Stimulated activated CD8-positive, alpha-beta memory T cell treated with anti-CD3 and anti-CD28 coated beads, Interleukin-12 subunit alpha, Interleukin-12 subunit beta, amount 100 ng/mL, for 4 hours (primary cell): ENCODE data around the gene EFCAB7.
A peak's percentile ranks its signal among the peaks of the same experiment; 100 is the strongest.
"Not testable (repeated sequence)": the region's sequence is repeated elsewhere in the genome, so short reads cannot be mapped to it uniquely, and the experiment has no call there.

Experiments used
- DNase-seq: peaks from one replicate; pipeline ENCODE4 v3.0.0-alpha.2; 2020; ENCODE audit warnings: low read depth

EFCAB7 gene

DNA sequence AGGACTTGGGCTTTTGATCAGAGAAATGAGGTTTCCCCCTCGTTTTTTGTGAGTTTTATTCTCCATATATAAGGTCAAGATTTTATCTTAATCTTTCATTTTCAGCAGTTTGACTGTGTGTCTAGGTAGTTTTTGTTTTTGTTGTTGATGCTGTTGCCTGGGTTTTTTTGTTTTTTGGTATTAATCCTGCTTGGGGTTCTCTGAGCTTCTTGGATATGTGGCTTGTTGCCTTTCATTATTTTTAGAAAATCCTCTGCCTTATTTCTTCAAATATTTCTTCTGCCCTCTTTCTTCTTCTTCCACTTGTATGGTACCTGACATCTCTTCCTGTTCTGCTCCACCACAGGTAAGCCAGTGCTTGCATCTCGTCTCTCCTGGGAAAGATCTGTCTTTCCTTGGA is 25.0 kb downstream of the EFCAB7 start:
- DNase-seq = no peak

- no peak for DNase-seq
These were observed 25.6 kb downstream of the EFCAB7 start for GRCh38 chr1:63548877-63549276.

DNA sequence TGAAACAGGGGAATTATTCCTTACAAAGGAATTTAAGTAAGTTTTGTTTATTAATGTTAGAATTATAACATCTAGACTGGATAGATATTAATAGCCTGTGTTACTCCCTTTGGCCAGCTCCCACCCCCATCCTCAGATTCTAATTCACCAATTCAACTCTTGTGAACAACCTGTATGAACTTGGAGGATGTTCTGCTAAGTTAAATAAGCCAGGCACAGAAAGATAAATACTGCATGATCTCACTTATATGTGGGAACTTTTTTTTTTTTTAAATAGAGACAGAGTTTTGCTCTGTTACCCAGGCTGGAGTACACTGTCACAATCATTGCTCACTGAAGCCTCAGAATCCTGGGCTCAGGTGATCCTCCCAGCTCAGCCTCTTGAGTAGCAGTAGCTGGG is 32.2 kb downstream of the EFCAB7 start:
- DNase-seq = no peak

DNA sequence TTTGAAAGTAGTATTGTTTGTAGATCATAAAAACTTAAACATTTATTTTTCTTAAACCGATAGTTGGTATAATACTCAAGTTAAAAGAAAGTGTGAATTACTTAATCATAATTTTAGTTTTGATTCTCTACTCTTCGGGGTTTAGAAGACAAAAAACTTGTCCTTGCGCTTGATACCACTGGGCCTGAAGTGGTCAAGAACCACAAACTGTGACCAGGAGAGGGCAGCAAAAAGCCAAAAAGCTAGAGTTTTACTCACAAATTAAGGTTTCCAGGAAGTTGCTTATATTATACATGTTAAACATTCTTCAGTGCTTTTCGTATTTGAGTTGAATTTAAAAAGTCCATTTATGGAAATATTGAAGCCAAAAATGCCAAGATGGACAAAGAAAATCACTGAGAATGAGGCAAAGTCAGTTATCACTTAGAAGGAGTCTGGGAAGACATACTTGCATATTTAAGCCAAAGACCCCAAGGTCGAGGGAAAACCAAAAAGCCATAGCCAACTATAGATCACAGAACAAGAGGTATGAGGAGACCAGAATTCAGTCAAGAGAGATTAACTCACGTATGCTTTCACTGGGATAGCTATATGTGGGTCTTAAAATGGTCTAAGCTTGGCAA is 34.2 kb downstream of the EFCAB7 start:
- DNase-seq = no peak

DNA sequence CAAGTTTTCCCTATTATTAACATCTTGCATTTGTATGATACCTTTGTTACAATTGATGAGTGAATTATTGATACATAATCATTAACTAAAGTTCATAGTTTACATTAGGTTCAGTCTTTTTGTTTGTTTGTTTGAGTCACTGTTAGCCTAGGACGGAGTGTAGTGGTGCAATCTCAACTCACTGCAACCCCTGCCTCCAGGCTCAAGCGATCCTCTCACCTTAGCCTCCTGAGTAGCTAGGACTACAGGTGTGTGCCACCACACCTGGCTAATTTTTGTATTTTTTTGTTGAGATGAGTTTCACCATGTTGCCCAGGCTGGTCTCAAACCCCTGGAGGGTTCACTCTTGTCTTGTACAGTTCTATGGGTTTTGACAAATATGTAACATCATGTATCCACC is 36.0 kb downstream of the EFCAB7 start:
- DNase-seq = no peak

DNA sequence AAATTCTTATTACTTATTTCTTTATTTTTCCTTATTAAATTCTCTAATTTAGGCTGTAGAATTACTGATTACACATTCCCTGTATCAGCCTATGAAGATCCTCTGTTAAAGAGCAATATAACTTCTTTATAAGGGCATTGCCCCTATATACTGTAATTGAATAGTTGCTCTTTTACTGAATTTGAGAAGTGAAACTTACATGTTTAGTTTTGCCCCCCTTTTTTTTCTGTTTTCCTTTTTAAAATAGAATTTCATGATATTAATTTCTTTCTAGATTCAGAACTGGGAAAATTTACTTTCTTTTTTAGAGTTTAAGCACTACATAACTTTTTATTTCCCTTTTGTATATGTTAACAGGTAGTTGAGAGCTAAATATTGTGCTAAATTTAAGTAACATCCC is 40.4 kb downstream of the EFCAB7 start:
- DNase-seq = no peak

DNA sequence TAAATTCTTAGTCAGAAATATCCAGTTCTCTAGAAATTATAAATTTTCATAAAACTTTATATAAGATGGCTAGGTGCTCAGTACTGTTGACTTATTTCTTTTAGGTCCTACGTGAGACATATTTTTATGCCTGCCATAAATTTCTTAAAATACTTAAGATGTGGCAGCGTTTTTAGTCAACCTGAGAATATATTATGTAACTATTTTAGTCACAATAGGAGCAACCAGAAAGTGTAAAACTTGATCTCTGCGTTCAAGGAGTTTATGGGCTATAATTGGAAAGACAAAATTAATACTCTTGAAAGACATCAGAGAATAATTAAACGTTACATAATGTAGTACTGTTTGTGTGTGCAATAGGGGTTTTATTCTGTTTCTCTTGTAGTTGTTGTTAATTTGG is 45.7 kb downstream of the EFCAB7 start:
- no peak for DNase-seq

GRCh38 chr1:63569640-63570316 is 46.5 kb downstream of the EFCAB7 start:
- no peak for DNase-seq

DNA sequence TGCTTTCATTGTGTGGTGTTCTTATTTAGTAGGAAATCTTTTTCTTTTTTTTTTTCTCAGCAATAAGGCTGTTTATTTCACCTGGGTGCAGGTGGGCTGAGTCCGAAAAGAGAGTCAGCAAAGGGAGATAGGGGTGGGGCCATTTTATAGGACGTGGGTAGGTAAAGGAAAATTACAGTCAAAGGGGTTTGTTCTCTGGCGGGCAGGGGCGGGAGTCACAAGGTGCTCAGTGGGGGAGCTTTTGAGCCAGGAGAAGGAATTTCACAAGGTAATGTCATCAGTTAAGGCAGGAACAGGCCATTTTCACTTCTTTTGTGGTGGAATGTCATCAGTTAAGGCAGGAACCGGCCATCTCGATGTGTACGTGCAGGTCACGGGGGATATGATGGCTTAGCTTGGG is 49.4 kb downstream of the EFCAB7 start:
- not testable (repeated sequence) for DNase-seq

DNA sequence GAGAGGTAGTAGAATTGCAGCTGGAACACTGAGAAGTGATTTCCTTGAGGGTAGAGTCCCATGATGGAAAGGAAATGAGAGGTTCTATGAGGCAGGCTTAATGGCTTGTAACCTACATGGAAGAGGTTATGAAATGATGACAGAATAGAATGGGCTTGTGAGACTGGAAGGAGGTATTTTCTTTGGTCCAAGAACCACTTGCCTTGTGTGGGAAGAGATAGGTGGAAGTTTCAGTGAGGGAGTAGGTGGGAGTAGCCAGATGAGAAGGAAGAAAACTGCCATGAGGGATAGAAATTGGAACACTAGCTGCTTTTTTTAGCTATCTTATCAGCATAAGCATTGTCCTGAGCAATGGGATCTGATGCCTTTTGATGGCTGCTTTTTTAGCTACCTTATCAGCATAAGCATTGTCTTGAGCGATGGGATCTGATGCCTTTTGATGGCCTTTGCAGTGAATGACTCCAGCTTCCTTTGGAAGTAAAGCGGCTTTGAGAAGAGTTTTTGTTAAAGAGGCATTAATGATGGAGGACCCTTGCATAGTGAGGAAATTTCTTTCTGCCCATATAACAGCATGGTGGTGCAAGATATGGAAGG is 51.0 kb downstream of the EFCAB7 start:
- DNase-seq = not testable (repeated sequence)

DNA sequence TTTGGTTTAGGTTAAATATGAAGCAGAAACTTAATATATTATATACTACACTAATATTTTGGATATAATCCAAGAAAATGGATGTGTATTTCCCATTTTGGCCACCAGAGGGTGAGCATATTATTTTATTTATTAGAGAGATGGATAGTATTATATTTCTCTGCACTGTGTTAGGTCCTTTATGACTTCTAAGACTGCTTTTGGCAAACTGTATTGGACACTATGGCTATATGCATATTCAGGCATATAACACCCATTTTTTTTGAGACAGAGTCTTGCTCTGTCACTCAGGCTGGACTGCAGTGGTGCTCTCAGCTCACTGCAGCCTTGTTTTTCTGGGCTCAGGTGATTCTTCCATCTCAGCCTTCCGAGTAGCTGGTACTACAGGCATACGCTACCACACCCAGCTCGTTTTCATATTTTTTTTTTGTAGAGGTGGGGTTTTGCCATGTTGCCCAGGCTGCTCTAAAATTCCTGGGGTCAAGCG is 52.1 kb downstream of the EFCAB7 start:
- DNase-seq = no peak

- not testable (repeated sequence) for DNase-seq
These were observed 63.0 kb downstream of the EFCAB7 start for GRCh38 chr1:63586326-63586725.

DNA sequence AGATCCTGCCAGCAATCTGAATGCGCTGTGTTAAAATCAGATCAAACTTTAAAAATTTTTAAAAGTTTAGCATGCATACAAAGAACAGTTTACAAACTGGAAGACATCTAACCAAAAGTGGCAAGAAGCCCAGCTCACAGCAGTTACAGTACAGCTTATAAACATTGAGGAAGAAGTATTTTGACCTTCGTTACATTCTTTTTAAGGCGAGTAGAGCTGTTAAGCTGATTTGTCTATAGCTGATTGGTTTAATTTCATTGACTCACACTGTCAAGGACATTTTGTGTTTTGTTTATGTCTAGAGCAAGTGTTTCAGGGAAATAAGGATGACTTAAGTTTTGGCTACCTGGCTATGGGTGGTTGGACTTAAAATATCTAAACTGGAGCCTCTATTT is 66.8 kb downstream of the EFCAB7 start:
- no peak for DNase-seq

GRCh38 chr1:63592536-63593302 is 69.4 kb downstream of the EFCAB7 start:
- DNase-seq = no peak

DNA sequence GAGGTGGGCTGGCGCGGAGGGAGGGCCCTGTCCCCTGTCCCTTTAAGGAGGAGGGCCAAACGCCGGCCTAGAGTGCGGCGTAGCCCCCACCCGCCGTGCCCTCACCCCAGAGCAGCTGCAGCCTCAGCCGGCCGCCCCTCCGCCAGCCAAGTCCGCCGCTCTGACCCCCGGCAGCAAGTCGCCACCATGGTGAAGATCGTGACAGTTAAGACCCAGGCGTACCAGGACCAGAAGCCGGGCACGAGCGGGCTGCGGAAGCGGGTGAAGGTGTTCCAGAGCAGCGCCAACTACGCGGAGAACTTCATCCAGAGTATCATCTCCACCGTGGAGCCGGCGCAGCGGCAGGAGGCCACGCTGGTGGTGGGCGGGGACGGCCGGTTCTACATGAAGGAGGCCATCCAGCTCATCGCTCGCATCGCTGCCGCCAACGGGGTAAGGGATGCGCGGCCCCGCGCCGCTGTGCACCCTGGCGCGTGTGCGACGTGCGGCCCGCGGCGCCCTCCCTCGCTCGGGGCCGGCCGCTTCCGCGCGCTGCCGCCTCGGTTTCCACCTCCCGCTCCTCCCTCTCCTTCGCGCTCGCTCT is 70.1 kb downstream of the EFCAB7 start, which contains the start of gene PGM1:
PGM1 (plus strand) TSS at position 109 of the 583 bp plus-strand sequence; CDS start at position 187, 78 bp downstream.
- DNase-seq = peak; percentile 56

GRCh38 chr1:63593886-63594605 is 70.7 kb downstream of the EFCAB7 start:
- DNase-seq = peak; percentile 49

GRCh38 chr1:63595435-63595834 is 72.1 kb downstream of the EFCAB7 start:
- no peak for DNase-seq

DNA sequence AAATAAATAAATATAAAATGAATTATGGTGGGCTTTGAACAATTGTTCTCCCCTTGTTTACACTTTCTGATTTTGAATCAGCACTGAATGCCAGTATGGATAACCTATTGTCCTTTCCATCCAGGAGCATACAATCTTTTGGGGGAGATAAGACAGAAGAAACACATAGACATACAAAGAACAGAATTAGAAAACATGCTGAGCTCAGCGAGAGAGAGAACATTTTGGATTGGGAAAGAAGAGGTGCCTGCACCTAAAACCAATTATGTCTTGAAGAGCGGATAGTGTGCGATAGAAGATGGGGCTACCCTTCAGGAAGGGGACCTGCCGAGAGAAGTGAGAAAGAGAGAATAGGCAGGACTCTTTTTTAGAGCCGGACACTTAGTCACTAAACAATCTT is 76.5 kb downstream of the EFCAB7 start:
- no peak for DNase-seq

DNA sequence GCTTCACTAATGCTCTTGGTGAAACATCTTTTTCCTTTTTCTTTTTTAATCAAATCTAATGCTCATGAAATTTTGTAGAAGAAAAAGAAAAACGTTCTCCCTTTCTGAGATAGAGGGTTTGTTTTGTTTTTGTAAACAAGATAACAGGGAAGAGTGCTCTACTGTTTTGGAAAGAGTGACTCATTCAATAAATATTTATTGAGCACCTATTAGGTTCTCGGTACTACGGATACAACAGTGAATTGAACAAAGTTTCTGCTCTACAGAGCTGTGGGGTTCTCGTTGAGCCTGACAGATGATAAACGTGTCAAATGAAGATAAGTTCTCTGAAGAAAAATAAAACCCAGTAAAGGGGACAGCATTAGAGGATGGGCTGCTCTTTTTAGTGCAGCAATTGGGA is 76.9 kb downstream of the EFCAB7 start:
- no peak for DNase-seq

DNA sequence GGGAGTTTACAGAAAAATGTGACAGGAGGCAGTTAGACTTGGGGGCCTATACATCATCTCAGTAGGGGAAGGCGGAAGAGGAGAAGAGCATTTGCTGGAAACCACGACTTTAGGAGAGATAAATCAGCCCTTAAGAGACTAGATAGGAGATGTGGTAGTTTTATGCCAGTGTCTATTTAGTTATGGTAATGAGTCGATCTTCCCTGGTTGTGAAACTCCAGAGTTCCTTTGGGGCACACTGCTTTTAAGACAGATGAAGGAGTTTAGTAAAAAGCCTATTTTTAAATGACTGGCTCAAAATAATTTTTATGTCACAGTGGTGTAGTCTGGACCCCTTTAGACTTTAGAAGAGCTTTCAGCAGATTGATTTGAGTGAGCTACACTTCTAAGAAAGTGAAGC is 77.7 kb downstream of the EFCAB7 start:
- no peak for DNase-seq

- DNase-seq = no peak
These were observed 78.1 kb downstream of the EFCAB7 start for GRCh38 chr1:63601463-63601862.

DNA sequence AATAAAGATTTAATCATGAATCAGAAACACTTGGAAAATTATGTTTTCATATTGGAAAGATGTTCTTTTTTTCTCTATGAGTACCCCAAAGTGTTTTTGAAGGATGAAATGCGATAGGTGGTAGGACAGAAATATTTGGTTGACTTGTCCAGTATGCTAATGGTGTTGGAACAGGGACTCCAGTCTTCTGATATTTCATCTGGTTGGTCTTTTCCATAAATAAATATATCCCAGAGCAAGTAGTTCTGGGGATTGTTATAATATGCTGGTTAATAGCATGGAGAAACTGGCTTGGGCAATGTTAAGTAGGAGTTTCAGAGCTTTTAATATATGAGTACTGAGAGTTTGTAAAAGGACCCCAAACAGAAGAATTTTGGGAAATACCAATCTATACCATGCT is 78.6 kb downstream of the EFCAB7 start:
- no peak for DNase-seq
